ENCODE results near the gene DCPS. TPM values are rescaled to one million over a fixed set of nuclear protein-coding genes. Genes with fewer than 3 reads are reported as not detected.

DCPS gene
- total RNA-seq, 3 donors from 2014 or later: 8.8 to 11.7 (median 9.6) TPM

GRCh38 chr11:126317432-126317755 is 13.5 kb downstream of the DCPS start:
- H3K36me3 ChIP-seq: no peaks in the 10 kb centered on the region
- no peaks in the 10 kb centered on the region for H3K9me3 ChIP-seq
- peak overlapping the region; percentile 80 to 93 for H3K27ac ChIP-seq
- H3K4me3 ChIP-seq: peak overlapping the region in 1 of 3 donors; percentile 15
- DNase-seq (ENCODE audit: low spot score in 2 of 2): no peak
- H3K27me3 ChIP-seq: no peaks in the 10 kb centered on the region
- intact Hi-C loops (cut with DNase I; ENCODE audit: low total_unique reads): no loop called here
- TF ChIP-seq CTCF (IDR thresholded peaks at IDR 0.05) (no peak), POLR2A (IDR thresholded peaks at IDR 0.05) (no peak), POLR2AphosphoS5 (IDR thresholded peaks at IDR 0.05) (no peak)
- H3K4me1 ChIP-seq: peaks cover 6 to 7% of the 10 kb centered on the region in 2 donors

GRCh38 chr11:126317756-126318573 is 14.1 kb downstream of the DCPS start:
- peak; percentile 49 to 58 for DNase-seq (ENCODE audit: low spot score in 2 of 2)

GRCh38 chr11:126318574-126319373 is 14.9 kb downstream of the DCPS start:
- Histone ChIP-seq H3K27ac (peak overlapping the region; percentile 80 to 93), H3K9me3 (no peaks in the 10 kb centered on the region), H3K27me3 (no peaks in the 10 kb centered on the region), H3K4me3 (peak overlapping the region; percentile 15 to 39 (median 24)), H3K4me1 (peaks cover 6 to 7% of the 10 kb centered on the region in 2 donors), H3K36me3 (no peaks in the 10 kb centered on the region)
- TF ChIP-seq POLR2AphosphoS5 (IDR thresholded peaks at IDR 0.05): peak in 2 of 3 donors; percentile 7 to 8
- no peak for TF ChIP-seq CTCF (IDR thresholded peaks at IDR 0.05)
- peak; percentile 24 to 49 for DNase-seq (ENCODE audit: low spot score in 2 of 2)
- intact Hi-C loops (cut with DNase I; ENCODE audit: low total_unique reads): no loop called here

More at GRCh38 chr11:126317756-126318573, 14.1 kb downstream of the DCPS start:
- no peaks in the 10 kb centered on the region for H3K36me3 ChIP-seq
- H3K4me1 ChIP-seq: peaks cover 6 to 7% of the 10 kb centered on the region in 2 donors
- H3K4me3 ChIP-seq: peak overlapping the region; percentile 15 to 39 (median 24)
- H3K27ac ChIP-seq: peak overlapping the region; percentile 80 to 93
- no peaks in the 10 kb centered on the region for H3K27me3 ChIP-seq
- intact Hi-C loops (cut with DNase I; ENCODE audit: low total_unique reads): no loop called here
- no peaks in the 10 kb centered on the region for H3K9me3 ChIP-seq
- TF ChIP-seq CTCF (IDR thresholded peaks at IDR 0.05): no peak
- no peak for TF ChIP-seq POLR2A (IDR thresholded peaks at IDR 0.05)
- TF ChIP-seq POLR2AphosphoS5 (IDR thresholded peaks at IDR 0.05): peak in 2 of 3 donors; percentile 31 to 40

- peak in 1 of 2 donors; percentile 28 for DNase-seq (ENCODE audit: low spot score in 2 of 2)
Measured at GRCh38 chr11:126319374-126319740, 15.5 kb downstream of the DCPS start.

More at GRCh38 chr11:126319374-126319740, 15.5 kb downstream of the DCPS start:
- TF ChIP-seq POLR2AphosphoS5 (IDR thresholded peaks at IDR 0.05) (no peak), CTCF (IDR thresholded peaks at IDR 0.05) (no peak), POLR2A (IDR thresholded peaks at IDR 0.05) (no peak)
- H3K9me3 ChIP-seq: no peaks in the 10 kb centered on the region
- peaks cover 6 to 7% of the 10 kb centered on the region in 2 donors for H3K4me1 ChIP-seq
- intact Hi-C loops (cut with DNase I; ENCODE audit: low total_unique reads): no loop called here
- no peaks in the 10 kb centered on the region for H3K27me3 ChIP-seq
- no peak overlapping the region for H3K4me3 ChIP-seq
- no peaks in the 10 kb centered on the region for H3K36me3 ChIP-seq
- H3K27ac ChIP-seq: peak overlapping the region; percentile 80 to 93
